GM12864 (cell line): ENCODE data around the gene PDE2A.

Experiments used
- DNase-seq: peaks from one replicate; pipeline ENCODE4 v3.0.0-alpha.2; 2011; ENCODE audit warnings: low read depth
- H3K4me3 ChIP-seq: 2 replicates; pipeline ENCODE4 v1.5.1; 2011; ENCODE audit warnings: mild to moderate bottlenecking, low read depth, low read length, control low read depth
- TF ChIP-seq, protein P1 (sequence below): IDR thresholded peaks from 2 replicates; pipeline ENCODE4 v1.5.1; 2011; ENCODE audit warnings: low read depth, mild to moderate bottlenecking, moderate library complexity, low read length, control low read depth, inconsistent platforms; ENCODE audit errors: missing control alignments

Gene PDE2A

DNA sequence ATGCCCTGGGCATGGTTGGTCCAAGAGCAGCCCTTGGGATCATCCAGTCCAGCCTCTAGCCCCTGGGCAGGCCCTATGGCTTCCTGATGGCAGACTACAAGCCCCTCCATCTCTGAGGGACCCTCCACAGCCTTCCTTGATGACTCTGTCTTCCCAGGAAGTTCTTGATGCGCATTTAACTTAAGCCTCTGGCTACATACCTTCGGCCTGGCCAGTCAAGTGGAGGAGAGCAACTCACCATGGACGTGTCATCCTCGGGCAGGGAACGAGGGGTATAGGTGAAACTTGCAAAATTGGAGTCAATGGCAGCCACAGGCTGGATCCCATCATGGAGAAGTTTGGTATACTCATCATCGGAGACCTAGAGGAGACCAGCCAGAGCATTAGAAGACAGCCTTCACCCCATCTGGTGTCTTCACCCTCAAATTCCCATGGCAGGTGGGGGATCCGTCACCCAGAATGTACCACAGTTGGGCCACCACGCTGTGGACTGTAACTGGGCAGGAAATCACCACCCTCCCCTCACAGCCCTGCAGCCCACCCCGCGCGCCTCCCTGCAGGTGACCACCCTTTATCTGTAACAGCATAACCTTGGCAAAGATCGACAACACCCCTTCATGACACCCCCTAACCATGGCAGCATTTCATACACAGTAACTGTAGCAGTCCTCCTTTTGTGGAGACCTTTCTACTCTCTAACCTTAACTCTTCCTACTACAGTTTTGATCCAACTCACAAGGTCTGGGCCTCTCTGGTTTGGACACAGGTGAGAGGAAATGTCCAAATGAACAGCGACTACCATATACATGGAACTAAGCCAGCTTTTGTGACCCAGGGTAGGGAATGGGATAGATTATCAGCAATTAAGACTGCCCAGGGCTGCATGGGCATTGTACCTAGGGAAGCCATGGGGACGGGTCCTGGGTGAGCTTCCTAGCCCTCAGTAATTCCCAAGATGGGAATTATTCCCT lies 91.7 kb downstream of the PDE2A start:
- TF ChIP-seq, protein P1, sequence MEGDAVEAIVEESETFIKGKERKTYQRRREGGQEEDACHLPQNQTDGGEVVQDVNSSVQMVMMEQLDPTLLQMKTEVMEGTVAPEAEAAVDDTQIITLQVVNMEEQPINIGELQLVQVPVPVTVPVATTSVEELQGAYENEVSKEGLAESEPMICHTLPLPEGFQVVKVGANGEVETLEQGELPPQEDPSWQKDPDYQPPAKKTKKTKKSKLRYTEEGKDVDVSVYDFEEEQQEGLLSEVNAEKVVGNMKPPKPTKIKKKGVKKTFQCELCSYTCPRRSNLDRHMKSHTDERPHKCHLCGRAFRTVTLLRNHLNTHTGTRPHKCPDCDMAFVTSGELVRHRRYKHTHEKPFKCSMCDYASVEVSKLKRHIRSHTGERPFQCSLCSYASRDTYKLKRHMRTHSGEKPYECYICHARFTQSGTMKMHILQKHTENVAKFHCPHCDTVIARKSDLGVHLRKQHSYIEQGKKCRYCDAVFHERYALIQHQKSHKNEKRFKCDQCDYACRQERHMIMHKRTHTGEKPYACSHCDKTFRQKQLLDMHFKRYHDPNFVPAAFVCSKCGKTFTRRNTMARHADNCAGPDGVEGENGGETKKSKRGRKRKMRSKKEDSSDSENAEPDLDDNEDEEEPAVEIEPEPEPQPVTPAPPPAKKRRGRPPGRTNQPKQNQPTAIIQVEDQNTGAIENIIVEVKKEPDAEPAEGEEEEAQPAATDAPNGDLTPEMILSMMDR: no peak
- no peak for DNase-seq
- H3K4me3 ChIP-seq: no peak overlapping the region

DNA sequence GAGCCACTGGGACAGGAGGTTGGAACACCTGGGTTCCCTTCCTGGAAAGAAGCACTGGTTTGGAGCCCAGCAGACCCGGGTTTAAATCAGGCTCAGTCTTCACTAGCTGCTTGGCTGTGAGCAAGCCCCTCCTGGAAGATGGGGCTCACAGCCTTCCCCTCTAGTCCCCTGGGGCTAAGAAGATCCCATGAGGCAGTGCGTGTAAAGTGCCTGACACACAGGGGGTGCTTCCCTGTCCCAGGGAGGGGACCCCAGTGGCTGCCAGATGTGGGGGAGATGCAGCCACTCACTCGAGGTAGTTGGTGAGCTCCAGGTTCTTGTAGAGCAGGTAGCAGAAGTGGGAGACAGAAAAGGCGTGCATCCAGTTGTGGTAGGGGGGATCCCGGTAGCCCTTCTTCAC lies 93.2 kb downstream of the PDE2A start:
- TF ChIP-seq, protein P1: no peak
- no peak for DNase-seq
- no peak overlapping the region for H3K4me3 ChIP-seq

DNA sequence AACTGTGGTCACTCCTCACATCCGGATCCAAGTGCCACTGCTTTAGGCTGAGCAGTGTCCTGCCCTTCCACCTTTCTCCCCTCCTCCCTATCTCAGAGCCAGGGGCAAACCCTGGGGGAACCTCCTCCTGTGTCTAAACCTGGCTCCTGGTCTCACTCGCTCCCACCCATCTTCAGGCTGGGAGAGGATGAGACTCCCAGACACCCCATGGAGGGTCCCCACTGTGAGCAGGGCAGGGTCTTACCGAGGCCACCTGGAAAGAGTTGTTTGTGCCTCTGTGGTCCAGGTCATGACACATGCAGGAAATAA lies 93.6 kb downstream of the PDE2A start:
- TF ChIP-seq, protein P1: no peak
- no peak overlapping the region for H3K4me3 ChIP-seq
- no peak for DNase-seq

DNA sequence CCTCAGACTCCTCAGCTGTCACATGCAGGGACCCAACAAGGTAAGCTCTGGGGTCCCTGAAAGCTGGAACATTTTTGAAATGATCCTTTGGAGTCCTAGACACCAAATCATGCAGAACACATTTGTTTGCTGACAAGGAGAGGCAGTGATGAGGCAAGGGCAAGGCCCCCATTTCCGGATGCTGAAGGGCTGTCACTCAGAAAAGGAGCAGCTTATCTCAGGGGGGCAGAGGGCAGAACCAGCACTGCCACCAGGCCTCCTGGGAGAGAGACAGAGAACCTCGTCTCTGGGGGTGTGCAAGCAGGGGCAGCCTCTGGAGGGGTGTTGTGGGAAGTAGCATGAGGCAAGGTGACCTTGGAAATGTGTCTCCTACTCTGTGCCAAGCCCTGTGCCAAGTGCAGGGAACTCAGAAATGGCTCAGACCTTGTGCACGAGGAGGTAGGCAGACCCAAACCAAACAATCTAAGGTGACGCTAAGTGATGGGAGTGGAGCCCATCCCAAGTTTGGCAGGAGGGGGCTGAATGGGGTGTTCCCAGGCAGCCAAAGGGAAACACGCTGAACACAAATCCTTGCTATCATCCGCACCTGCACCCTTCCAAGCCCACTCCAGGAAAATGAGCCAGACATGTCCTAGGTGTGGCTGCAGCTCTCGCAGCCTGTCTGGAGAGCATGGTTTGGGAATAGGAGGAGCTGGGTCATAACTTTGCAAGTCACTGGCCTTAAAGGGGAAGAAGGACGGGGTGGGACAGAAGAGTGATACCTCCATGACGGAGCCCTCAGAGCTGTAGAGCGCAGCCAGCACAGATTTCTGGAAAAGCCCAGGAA lies 94.2 kb downstream of the PDE2A start:
- no peak overlapping the region for H3K4me3 ChIP-seq
- DNase-seq: no peak
- TF ChIP-seq, protein P1: no peak

DNA sequence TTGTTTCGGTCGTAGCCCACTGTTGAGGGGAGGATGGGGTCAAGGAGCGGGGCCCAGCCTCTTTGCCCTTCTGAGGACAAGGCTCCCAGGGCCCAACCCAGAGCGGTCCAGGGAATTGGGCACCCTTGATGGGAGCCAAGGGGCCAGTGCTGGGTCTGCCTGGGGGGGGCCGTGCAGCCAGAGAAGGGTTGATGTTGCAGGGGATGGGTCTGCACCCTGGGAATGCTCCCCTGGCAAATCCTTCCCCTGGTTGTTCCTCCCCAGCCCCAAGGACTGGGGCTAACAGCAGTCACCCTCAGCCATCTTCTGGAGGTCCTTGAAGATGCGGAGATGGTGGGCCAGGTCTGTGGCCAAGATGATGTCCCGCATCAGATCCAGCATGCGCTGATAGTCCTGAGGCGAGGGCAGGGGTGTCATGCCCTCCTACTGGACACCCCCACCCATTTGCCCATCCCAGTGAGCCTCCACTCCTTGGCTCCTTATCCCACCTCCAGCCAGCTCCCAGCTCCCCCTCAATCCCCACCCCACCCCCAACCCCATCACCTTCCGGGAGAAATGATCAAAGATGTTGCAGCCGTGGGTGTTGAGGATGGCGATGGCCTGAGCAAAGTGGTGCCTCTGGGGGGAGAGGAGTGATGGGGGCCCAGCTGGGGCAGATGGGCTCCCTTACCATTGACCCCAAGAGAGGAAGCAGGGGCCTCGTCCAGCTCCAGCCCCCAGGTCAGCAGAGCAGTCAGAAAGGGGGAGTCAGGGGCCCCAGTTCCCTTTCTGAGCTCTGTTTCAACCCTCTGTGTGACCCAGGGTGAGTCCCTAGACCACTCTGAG lies 95.0 kb downstream of the PDE2A start:
- TF ChIP-seq, protein P1: no peak
- H3K4me3 ChIP-seq: no peak overlapping the region
- DNase-seq: no peak

DNA sequence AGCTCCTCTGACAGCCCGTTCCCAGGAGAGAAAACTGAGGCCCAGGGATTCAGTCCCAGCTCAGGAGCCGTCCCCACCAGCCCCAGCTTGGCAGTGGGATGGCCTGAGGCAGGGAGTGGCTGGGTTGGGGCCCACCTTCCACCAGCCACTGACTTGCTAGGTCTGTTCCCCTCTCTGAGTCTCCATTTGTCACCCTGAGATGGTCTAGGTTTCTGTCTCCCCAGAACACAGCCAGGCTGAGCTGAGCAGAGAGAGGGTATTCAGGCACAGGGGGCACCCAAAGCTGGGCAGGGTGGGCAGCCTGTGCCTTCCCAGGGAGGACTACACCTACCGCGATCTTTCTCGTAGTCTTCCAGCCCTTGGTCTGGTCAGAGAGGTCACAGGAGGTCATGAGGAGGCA lies 95.7 kb downstream of the PDE2A start:
- TF ChIP-seq, protein P1: no peak
- no peak overlapping the region for H3K4me3 ChIP-seq
- no peak for DNase-seq
